Suprapubic skin (tissue), 2 donors: ENCODE results near the gene SUPT20H.

Experiments
- EP300 ChIP-seq: sonication (generic); formaldehyde crosslinking; IDR thresholded peaks from one replicate; pipeline ENCODE4 v1.6.1; 2017; ENCODE audit warnings: antibody characterized with exemption
- POLR2A ChIP-seq, 2 donors: fragments of 450-650 bp; IDR thresholded peaks; one replicate each; pipeline ENCODE4 v1.6.1; 2017; ENCODE audit warnings: antibody characterized with exemption in 2 of 2, mild to moderate bottlenecking in 2 of 2, moderate library complexity in 2 of 2

DNA sequence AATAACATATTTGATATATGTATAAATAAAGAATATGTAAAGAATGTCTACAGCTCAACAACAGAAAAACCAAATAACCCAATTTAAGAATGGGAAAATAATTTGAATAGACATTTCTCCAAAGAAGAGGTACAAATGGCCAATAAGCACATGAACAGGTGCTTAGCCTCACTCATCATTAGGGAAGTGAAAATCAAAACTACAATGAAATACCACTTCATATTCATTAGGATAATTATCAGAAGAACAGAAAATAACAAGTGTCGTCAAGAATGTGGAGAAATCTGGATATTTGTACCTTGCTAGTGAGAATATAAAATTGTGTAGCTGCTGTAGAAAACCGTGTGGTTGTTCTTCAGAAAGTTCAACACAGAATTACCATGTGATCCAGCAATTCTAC, 8.4 kb upstream of the SUPT20H start:
- TF ChIP-seq EP300: no peak
- no peak for TF ChIP-seq POLR2A (IDR thresholded peaks at IDR 0.05)
